Epithelial cell of esophagus (primary cell): ENCODE data around the gene TRNP1.
A peak's percentile ranks its signal among the peaks of the same experiment; 100 is the strongest.

Source experiments
- DNase-seq: peaks from one replicate; pipeline ENCODE4 v3.0.0; 2010; ENCODE audit warnings: low read depth
- H3K4me3 ChIP-seq: 2 replicates; pipeline ENCODE4 v1.5.1; 2011; ENCODE audit warnings: mild to moderate bottlenecking, low read length, control low read depth
- TF ChIP-seq, protein P1 (sequence below): IDR thresholded peaks from 2 replicates; pipeline ENCODE4 v1.5.1; 2011; ENCODE audit warnings: low read depth, mild to moderate bottlenecking, low read length, control low read depth, inconsistent platforms; ENCODE audit not compliant: insufficient read depth; ENCODE audit errors: missing control alignments

Gene TRNP1

DNA sequence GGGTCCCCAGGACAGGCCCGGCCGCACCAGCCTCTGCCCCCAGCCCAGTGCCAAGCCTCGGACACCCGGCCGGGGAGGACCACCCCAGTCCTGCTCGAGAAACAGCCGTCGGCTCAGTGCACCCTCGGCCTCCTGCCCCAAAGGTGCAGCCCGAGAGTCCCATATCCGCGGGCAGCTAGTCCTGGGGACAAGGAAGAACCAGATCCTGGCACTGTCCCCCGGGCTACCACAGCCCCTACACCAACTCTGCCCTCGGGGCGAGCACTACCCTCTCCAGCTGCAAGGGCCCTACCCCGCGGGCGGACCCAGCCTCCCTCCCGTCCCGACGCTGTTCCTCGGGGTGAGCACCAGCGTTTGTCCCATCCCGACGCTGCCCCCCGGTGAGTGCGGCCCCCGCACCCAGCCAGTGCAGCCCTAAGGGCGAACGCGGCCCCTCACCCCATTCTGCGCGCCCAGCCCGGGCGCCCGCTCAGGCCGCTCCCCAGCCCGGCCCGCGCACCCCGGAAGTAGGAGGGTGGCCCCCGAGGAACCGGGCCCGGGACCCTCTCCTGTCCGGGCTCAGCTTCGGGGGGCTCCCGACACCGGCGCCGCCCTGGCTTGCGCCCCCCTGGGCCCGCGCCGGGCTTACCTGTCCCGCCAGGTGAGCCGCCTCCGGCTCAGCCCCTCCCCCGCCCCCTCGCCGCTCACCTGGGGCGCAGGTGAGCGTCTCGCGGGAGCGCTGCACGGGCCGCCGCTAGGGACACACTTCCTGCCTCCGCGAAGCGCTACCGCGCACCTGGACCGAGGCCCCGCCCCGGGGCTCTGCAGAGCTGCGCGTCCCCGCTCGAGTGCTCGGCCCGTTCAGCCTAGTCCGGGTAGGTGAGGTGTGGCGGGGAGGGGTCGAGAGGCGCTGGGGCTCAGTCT is 33.5 kb upstream of the TRNP1 start, which contains the start of gene KDF1:
KDF1 (minus strand) TSS at position 747 of the 903 bp plus-strand sequence. CDS start 8,088 bp downstream, outside the sequence.
- TF ChIP-seq, protein P1, sequence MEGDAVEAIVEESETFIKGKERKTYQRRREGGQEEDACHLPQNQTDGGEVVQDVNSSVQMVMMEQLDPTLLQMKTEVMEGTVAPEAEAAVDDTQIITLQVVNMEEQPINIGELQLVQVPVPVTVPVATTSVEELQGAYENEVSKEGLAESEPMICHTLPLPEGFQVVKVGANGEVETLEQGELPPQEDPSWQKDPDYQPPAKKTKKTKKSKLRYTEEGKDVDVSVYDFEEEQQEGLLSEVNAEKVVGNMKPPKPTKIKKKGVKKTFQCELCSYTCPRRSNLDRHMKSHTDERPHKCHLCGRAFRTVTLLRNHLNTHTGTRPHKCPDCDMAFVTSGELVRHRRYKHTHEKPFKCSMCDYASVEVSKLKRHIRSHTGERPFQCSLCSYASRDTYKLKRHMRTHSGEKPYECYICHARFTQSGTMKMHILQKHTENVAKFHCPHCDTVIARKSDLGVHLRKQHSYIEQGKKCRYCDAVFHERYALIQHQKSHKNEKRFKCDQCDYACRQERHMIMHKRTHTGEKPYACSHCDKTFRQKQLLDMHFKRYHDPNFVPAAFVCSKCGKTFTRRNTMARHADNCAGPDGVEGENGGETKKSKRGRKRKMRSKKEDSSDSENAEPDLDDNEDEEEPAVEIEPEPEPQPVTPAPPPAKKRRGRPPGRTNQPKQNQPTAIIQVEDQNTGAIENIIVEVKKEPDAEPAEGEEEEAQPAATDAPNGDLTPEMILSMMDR, result peak; percentile 29
- peak; percentile 92 for DNase-seq
- peak within 1 kb of the TSS; percentile 96 for H3K4me3 ChIP-seq

DNA sequence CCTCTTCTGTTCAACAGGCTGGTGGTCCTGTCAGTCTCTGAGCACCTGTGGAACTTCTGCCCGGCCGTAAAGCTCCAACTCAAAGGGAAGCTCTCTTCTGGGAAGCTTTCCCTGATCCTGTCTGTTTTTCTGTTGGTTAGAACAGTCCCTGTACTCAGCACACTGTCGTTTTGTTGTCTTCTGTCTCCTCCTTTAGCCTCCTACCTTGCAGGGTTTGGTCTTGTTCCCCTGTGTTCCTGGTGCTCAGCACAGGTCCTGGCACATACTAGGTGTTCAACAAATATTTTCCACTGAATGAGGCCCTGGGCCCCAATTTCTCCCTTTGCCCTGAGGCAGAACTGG is 32.9 kb upstream of the TRNP1 start:
- no peak for DNase-seq
- TF ChIP-seq, protein P1, result no peak
- H3K4me3 ChIP-seq, result peak overlapping the region; percentile 96

DNA sequence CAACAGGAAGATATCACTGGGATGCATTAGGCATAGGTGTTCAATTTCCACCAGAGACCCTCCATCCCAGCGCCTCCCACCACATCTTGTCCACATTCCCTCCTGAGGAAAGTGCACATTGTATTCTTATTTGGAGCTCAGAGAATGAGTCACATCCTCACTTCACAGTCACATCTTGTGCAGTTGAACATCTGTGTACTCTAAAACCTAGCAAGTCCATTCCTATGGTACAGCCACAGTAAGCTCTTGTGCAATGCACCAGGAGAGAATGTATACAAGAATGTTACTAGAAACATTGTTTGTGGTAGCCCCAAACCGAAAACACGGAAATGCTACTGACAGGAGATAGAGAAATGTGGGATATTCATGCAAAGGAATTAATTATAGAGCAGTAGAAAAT is 31.7 kb upstream of the TRNP1 start:
- TF ChIP-seq, protein P1, result no peak
- no peak overlapping the region for H3K4me3 ChIP-seq
- peak; percentile 89 for DNase-seq

DNA sequence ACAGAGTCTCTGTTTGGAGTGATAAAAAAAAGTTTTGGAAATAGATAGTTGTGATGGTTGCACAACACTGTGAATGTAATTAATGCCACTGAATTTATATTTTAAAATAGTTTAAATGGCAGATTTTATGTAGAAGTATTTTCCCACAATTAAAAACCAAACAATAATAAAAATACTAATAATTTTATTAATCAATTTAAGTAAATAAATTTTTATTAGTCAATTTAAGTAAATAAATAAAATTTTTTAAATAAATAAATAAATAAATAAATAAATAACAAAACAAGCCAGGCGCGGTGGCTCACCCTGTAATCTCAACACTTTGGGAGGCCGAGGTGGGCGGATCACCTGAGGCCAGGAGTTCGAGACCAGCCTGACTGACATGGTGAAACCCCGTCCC is 28.3 kb upstream of the TRNP1 start:
- TF ChIP-seq, protein P1, result no peak
- H3K4me3 ChIP-seq, result no peak overlapping the region
- no peak for DNase-seq

DNA sequence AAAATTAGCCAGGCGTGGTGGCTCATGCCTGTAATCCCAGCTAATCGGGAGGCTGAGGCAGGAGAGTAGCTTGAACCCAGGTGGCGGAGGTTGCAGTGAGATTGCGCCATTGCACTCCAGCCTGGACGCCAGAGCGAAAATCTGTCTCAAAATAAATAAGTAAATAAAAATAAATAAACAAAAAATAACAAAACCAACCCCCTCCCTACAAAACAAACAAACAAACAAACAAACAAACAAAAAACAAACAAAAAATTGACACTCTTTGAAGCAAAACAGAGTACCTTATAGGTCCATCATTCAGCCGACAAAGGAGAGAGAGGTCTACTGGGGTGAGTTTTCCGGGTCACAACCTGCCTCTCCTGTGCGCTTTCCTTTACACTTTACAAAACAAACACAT is 27.9 kb upstream of the TRNP1 start:
- no peak overlapping the region for H3K4me3 ChIP-seq
- TF ChIP-seq, protein P1, result no peak
- no peak for DNase-seq

DNA sequence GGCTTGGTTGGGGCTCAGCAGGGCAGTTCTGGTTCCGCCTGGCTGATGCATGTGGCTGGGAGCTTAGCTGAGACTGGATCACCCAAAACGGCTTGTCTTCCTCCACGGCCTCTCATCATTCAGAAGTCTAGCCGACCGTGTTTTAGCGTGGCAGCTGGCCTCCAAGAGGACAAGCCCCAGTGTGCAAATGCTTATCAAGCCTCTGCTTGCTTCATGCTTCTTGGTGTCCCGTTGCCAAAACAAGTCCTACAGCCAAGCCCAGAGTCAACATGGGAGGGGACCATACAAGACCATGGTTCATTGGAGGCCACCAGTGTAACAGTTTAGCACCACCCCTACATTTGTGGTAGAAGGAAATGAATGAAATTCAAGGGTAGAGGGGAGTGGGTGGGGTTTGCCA is 22.7 kb upstream of the TRNP1 start:
- peak; percentile 54 for DNase-seq
- no peak overlapping the region for H3K4me3 ChIP-seq
- TF ChIP-seq, protein P1, result no peak

DNA sequence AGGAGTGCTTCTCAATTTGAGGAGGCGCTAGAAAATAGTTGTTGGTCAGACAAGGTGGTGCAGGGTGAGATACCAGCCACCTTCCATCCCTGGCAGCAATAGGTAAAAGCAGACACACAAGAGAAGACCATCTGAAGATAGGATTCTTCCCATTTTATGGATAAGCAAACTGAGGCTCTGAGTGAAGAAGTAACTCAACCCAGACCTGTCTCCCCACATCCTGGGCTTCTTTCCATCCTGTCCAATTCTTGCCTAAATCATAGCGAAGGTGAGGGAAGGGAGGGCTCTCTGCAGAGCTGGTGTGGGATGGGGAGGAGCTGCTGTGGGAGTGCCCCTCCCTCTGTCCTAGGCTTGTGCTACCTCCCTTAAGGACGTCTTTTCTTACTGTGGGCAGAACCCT is 21.9 kb upstream of the TRNP1 start:
- no peak for DNase-seq
- TF ChIP-seq, protein P1, result no peak
- no peak overlapping the region for H3K4me3 ChIP-seq
